WI38 (cell line): Measurements from ENCODE around the gene STUB1.
A peak's percentile ranks its signal among the peaks of the same experiment; 100 is the strongest.

ENCODE experiments used
- H3K4me3 ChIP-seq: 2 replicates; pipeline ENCODE4 v1.5.1; 2011; ENCODE audit warnings: low read depth, mild to moderate bottlenecking, control low read depth, low read length
- TF ChIP-seq, protein P1 (sequence below): IDR thresholded peaks from 2 replicates; pipeline ENCODE4 v1.5.1; 2012; ENCODE audit warnings: low read depth, mild to moderate bottlenecking, control low read depth, low read length

STUB1 gene

DNA sequence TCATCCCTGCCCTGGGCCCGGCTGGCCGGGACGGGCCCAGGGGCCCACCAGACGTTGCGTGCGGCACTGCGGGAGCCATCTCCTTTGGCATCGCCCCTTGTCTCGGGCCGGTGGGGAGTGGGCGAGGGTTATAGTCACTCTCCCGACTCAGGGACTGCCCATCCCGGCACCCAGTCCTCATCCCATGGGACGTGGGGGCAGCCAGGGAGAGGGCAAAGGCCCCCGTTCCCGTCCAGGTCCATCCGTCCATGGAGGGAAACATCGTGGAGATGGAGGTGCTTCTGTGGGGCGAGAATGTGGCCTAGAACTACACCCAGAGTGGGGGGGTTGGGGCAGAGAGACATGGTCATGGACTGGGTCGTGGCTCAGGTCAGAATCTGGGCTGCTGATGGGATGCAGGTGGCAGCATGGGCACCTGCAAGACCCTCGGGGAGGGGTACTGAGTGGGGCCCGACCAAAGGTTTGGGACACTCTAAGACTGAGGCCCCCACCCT, 33.5 kb upstream of the STUB1 start:
- H3K4me3 ChIP-seq, result no peak overlapping the region
- TF ChIP-seq, protein P1, sequence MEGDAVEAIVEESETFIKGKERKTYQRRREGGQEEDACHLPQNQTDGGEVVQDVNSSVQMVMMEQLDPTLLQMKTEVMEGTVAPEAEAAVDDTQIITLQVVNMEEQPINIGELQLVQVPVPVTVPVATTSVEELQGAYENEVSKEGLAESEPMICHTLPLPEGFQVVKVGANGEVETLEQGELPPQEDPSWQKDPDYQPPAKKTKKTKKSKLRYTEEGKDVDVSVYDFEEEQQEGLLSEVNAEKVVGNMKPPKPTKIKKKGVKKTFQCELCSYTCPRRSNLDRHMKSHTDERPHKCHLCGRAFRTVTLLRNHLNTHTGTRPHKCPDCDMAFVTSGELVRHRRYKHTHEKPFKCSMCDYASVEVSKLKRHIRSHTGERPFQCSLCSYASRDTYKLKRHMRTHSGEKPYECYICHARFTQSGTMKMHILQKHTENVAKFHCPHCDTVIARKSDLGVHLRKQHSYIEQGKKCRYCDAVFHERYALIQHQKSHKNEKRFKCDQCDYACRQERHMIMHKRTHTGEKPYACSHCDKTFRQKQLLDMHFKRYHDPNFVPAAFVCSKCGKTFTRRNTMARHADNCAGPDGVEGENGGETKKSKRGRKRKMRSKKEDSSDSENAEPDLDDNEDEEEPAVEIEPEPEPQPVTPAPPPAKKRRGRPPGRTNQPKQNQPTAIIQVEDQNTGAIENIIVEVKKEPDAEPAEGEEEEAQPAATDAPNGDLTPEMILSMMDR, result no peak

DNA sequence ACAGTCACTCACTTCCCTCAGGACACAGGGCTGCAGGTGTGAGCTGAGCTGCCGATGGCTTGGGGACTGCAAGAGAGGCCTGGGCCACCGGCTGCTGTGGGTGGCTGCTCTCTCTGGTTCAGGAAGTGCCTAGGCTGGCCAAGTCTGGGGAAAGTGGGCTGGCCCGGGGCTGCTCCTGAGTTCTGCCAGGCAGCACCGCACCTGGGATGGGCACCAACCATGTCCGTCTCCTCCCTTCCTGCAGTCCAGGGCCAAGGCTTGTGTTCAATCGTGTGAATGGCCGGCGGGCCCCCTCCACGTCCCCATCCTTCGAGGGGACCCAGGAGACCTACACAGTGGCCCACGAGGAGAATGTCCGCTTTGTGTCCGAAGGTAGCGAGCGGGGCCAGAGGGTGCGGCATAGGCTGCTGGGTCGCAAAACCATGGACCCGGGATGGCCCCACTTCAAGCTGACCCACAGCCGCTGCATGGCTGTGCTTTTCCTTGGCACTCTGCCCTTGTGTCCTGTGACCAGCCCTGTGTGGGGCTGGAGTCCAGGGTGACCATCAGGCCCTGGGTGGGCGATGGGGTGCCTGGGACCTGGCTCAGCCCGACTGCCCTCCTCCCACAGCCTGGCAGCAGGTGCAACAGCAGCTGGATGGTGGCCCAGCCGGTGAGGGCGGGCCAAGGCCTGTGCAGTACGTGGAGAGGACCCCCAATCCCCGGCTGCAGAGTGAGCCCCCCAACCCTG, 32.9 kb upstream of the STUB1 start:
- no peak overlapping the region for H3K4me3 ChIP-seq
- TF ChIP-seq, protein P1, result no peak

DNA sequence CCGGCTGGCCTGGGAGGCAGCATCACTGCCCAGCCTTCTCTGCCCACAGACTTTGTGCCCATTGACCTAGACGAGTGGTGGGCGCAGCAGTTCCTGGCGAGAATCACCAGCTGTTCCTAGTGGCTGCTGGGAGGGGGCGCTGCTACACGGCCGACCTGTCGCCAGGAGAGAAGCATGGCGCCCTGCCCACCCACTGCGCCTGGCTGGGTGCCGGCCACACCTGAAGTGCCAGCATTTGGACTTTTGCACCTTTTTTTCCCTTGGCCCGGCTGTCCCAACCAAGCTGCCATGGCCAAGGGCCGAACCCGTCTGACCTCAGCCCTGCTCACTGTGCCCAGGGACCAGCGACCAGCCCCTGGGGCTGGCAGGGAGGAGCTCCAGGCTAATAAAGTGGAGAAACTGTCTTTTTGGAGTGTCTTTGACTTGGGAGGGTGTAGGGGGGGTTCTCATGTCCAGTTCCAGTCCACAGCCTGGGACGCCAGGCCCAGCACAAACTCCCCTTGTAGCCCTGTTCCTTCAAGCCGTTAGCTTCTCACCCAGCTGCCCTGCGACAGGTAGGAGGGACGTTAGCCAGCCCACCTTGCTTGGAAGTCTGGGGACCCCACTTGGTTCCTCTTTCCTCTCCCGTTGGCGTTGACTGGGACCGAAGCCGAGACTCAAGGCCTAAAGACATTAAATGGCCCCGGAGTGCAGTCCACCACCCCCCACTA, 32.0 kb upstream of the STUB1 start:
- H3K4me3 ChIP-seq, result peak overlapping the region; percentile 65
- TF ChIP-seq, protein P1, result no peak

DNA sequence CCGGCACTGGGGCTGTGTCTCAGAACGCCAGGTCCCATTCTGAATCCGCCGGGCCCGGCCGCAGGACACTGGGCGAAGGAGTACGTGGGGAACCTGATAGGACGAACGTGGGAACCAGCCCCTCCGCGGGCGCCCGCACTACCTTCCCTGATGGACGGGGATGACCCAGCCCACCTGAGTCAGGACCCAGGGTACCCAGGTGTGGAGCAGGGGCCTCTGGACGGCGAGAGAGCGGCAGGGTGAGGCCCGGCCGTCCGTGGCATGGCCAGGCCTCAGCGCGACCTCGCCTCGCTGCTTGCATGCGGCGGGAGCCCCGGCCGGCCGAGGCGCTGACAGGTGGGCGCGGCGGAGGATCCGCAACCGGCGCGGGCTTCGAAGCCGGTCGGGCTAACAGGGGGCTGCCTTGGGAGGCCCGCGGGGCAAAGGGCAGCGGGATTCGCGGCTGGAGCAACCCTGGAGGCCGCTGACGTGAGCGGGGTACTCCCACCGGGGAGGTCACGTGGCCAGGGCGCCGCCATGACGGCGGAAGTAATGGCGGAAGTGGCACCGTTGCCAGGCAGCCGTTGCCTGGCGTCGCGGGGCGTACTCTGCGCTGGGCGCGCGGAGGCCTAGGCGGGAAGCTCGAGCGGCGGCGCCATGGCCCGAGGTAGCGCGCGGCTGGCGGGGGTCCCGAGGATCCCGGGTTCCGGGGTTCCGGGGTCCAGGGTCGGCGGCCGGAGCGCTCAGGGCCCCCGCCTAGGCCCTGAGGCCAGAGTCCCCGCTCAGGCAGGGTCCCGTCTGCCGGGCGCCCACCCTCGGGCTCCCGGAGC, 31.2 kb upstream of the STUB1 start, which contains the start of gene WDR90:
Gene WDR90, plus strand, starts transcription at position 585 of the 809 bp plus-strand sequence. Its CDS starts 52 bp downstream, at position 637.
- H3K4me3 ChIP-seq, result peak within 1 kb of the TSS; percentile 65
- TF ChIP-seq, protein P1, result no peak

DNA sequence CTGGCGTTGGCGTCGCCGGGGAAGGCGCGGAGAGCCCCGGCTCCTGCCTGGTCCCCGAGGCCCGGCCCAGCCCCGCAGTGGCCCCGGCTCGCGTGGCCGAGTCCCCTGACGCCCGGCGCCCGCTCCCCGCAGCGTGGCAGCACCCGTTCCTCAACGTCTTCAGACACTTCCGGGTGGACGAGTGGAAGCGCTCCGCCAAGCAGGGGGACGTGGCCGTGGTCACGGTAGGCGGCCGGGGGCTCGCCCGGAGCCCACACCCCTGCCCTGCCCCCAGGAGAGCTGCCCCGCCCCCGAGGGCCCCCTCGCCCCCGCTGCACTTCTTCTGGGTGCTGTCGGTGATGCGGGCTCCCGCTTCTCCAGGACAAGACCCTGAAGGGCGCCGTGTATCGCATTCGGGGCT, 30.6 kb upstream of the STUB1 start:
- TF ChIP-seq, protein P1, result no peak

DNA sequence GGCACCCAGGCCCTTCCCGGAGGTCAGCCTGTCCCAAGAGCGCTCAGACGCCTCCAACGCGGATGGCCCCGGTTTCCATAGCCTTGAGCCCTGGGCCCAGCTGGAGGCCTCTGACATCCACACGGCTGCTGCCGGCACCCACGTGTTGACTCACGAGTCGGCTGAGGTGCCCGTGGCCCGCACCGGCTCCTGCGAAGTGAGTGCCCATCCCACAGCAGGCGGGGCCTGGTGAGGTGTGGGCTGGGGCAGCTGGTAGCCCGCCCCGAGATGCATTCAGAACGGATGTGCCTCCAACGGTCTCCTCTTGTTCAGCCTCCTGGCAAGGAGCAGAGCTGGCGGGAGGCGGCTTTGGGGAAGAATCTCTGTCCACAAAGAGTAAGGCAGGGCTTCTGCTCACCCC, 28.4 kb upstream of the STUB1 start:
- TF ChIP-seq, protein P1, result no peak
- H3K4me3 ChIP-seq, result no peak overlapping the region

More for the DNA sequence above, 30.6 kb upstream of the STUB1 start:
- peak overlapping the region; percentile 65 for H3K4me3 ChIP-seq
